Gastroesophageal sphincter (tissue), 3 donors: ENCODE measurements around the gene SLC44A3.

Source experiments
- CTCF ChIP-seq, 4 experiments: fragments of 200-600 bp in 2 of 4; fragments of 450-650 bp in 2 of 4; sonication (generic) in 1 of 4; IDR thresholded peaks; one replicate each; pipeline ENCODE4 v1.5.1; 2017 to 2019; ENCODE audit warnings: antibody characterized with exemption in 4 of 4, mild to moderate bottlenecking in 2 of 4, moderate library complexity in 2 of 4
- POLR2A ChIP-seq, 2 donors: fragments of 450-650 bp; IDR thresholded peaks; one replicate each; pipeline ENCODE4 v1.6.1; 2017; ENCODE audit warnings: antibody characterized with exemption in 2 of 2, mild to moderate bottlenecking in 2 of 2, moderate library complexity in 1 of 2

DNA sequence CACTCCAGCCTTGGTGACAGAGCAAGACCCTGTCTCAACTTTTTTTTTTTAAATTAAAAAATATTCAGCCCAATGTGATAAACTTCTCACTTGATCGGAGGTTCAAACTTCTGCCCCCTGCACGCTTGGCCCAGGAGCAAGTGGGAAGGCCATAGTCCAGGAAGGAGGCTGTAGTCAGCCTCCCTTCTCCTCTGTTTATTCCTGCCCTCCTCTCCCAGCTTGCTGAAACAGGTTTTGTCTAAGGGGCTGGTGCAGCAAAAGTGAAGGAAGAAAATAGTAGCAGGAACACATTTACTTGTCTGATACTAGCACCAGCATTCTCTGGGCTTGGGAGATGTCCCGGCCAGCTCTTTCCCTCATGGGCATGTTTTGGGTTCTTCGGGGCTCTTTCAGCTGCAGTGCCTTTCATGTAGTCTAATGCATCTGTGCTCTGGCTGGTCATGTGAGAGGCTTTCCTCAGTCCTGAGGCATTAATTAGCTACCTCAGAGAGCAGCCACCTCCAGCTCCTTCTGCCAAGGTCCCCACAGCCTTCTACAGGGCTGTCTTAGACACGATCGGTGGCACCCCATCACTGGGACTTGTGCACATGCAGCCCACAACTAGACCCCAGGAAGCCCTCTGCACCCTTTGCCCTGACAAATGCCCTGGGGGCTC is 12.9 kb downstream of the SLC44A3 start:
- TF ChIP-seq POLR2A (IDR thresholded peaks at IDR 0.05) (no peak), CTCF (IDR thresholded peaks at IDR 0.05) (no peak)
